ELF-1 (cell line): ENCODE results near the gene ETNK2.

Experiments used
- DNase-seq: peaks from one replicate; pipeline ENCODE4 v3.0.0-alpha.2; 2016; ENCODE audit warnings: low read depth, low spot score

The ETNK2 gene

GRCh38 chr1:204177133-204177532 lies 25.3 kb upstream of the ETNK2 start:
- no peak for DNase-seq

- DNase-seq = no peak
These were observed 24.2 kb upstream of the ETNK2 start for GRCh38 chr1:204176049-204176448.

GRCh38 chr1:204174958-204175357 lies 23.1 kb upstream of the ETNK2 start:
- DNase-seq = no peak

- no peak for DNase-seq
These were observed 20.7 kb upstream of the ETNK2 start for GRCh38 chr1:204172404-204173029.

- DNase-seq = no peak
These were observed 19.9 kb upstream of the ETNK2 start for GRCh38 chr1:204171751-204172178.

- DNase-seq = no peak
These were observed 18.8 kb upstream of the ETNK2 start for GRCh38 chr1:204170494-204171155.

GRCh38 chr1:204169858-204170257 lies 18.0 kb upstream of the ETNK2 start:
- DNase-seq = no peak

- no peak for DNase-seq
These were observed 15.9 kb upstream of the ETNK2 start for GRCh38 chr1:204167730-204168129.

- no peak for DNase-seq
These were observed 14.4 kb upstream of the ETNK2 start, which contains the start of gene REN for GRCh38 chr1:204166219-204166618. Gene REN (minus strand): TSS chr1:204166337. CDS start chr1:204166293, 44 bp downstream.

GRCh38 chr1:204162494-204163074 lies 10.7 kb upstream of the ETNK2 start:
- DNase-seq = peak; percentile 95

GRCh38 chr1:204161609-204162493 lies 10.0 kb upstream of the ETNK2 start:
- DNase-seq = no peak

GRCh38 chr1:204157962-204158361 lies 6.1 kb upstream of the ETNK2 start:
- no peak for DNase-seq

GRCh38 chr1:204155881-204156280 lies 4.0 kb upstream of the ETNK2 start:
- DNase-seq = no peak

- no peak for DNase-seq
These were observed 2.9 kb upstream of the ETNK2 start for GRCh38 chr1:204154568-204155255.

- DNase-seq = no peak
These were observed 1.8 kb upstream of the ETNK2 start for GRCh38 chr1:204153667-204154066.

- DNase-seq = no peak
These were observed 633 bp upstream of the ETNK2 start for GRCh38 chr1:204152310-204153044.

- no peak for DNase-seq
These were observed 917 bp downstream of the ETNK2 start for GRCh38 chr1:204150702-204151551.

- no peak for DNase-seq
These were observed 1.9 kb downstream of the ETNK2 start for GRCh38 chr1:204149635-204150565.

GRCh38 chr1:204149107-204149506 lies 2.7 kb downstream of the ETNK2 start:
- no peak for DNase-seq
